ENCODE results near the gene HEPN1.

Gene HEPN1

DNA sequence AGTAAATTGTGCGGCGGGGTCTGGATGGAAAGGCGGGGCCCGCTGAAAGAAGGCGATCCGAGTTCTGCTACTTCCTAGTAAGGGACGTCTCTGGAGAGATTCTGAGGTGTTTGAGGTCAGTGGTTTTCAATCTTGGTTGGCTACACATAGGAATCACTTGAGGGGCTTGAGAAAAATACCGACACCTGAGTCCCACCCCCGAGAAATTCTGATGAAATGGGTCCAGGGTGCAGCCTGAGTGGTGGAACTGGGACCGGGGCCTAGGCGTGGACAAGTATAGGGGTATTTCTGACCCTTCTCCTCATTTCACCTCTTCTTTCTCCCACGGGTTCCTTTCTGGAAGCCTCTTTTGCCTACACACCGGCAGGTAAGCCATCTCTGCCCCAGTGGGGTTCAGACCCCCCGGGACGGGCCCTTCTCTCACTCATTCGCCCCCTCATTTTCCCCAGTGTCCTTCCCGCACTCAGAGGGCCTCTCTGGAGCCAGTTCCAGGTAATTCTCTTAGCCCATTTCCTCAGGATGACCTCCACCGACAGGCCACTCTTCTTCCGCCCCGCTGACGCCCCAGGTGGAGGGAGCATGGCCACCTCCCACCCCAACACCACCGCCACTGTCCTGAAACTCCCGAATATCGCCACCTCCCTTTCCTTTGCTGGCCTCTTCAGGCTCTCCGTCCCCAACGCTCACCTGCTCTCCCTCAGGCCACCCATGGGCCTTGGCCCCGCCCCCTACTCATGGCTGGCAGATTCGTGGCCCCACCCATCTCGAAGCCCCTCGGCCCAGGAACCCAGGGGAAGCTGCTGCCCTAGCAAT lies 42.0 kb upstream of the HEPN1 start:
- no peaks in the 10 kb centered on the region for H3K36me3 ChIP-seq (ENCODE audit: insufficient read depth, low read depth, low read length)
- peak overlapping the region; percentile 42; the same call in 1 of the 2 replicates for H3K9ac ChIP-seq (ENCODE audit: low read depth, low read length)
- H3K4me3 ChIP-seq (ENCODE audit: low read length), result peak overlapping the region; percentile 67
- no peak overlapping the region for H3K27ac ChIP-seq (ENCODE audit: low read length)
- peaks cover 54% of the 10 kb centered on the region for H3K27me3 ChIP-seq (ENCODE audit: insufficient read depth, low read length)
- H3K9me3 ChIP-seq (ENCODE audit: insufficient read depth, low read depth, low read length), result no peaks in the 10 kb centered on the region
- peaks cover 6% of the 10 kb centered on the region; the same call in 1 of the 2 replicates for H3K4me1 ChIP-seq (ENCODE audit: insufficient read depth, low read length)

DNA sequence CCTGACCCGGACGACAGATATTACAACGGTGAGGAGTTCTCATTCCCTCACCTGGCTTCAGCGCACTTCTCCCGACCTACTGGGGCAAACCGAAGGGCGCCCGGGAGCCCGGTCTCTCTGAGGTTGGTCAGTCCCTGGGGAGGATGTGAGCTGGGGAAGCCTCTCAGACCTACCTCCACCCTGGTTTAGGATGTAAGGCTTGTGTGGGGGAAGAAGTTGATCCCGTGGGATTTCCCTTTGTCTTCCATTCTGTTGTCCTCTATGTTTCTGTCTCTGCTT lies 41.5 kb upstream of the HEPN1 start:
- H3K27ac ChIP-seq (ENCODE audit: low read length), result no peak overlapping the region
- H3K4me1 ChIP-seq (ENCODE audit: insufficient read depth, low read length), result peaks cover 6% of the 10 kb centered on the region; the same call in 1 of the 2 replicates
- no peak overlapping the region for H3K9ac ChIP-seq (ENCODE audit: low read depth, low read length)
- peak overlapping the region; percentile 67; the same call in 1 of the 2 replicates for H3K4me3 ChIP-seq (ENCODE audit: low read length)
- no peaks in the 10 kb centered on the region for H3K9me3 ChIP-seq (ENCODE audit: insufficient read depth, low read depth, low read length)
- H3K36me3 ChIP-seq (ENCODE audit: insufficient read depth, low read depth, low read length), result no peaks in the 10 kb centered on the region
- H3K27me3 ChIP-seq (ENCODE audit: insufficient read depth, low read length), result peaks cover 48% of the 10 kb centered on the region

DNA sequence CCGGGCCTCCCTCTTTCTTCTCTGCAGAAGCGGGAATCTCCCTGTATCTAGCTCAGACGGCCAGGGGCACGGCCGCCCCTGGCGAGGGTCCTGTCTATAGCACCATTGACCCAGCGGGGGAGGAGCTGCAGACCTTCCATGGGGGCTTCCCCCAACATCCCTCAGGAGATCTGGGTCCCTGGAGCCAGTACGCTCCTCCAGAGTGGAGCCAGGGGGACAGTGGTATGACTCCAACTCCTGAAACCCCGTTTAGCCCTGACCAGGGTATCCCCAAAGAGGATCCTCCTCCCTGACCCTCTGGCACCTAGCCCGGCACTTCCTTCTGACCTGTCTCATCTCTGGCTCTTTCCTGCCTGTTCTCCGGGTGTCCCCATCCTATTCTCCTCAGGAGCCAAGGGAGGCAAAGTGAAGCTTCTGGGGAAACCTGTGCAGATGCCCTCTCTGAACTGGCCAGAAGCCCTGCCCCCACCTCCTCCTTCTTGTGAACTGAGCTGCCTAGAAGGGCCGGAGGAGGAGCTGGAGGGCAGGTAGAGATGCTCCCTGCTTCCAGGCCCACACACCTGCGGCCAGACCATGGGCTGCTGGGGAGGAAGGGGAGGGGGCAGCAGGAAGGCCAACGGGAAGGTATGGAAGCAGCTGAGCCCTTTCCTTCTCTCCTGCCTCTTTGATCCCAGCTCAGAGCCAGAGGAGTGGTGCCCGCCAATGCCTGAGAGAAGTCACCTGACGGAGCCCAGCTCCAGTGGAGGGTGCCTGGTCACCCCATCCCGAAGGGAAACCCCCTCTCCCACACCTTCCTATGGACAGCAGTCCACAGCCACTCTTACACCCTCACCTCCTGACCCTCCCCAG lies 40.9 kb upstream of the HEPN1 start:
- H3K27me3 ChIP-seq (ENCODE audit: insufficient read depth, low read length), result peaks cover 42% of the 10 kb centered on the region
- no peak overlapping the region for H3K9ac ChIP-seq (ENCODE audit: low read depth, low read length)
- H3K27ac ChIP-seq (ENCODE audit: low read length), result no peak overlapping the region
- H3K9me3 ChIP-seq (ENCODE audit: insufficient read depth, low read depth, low read length), result no peaks in the 10 kb centered on the region
- peaks cover 6% of the 10 kb centered on the region; the same call in 1 of the 2 replicates for H3K4me1 ChIP-seq (ENCODE audit: insufficient read depth, low read length)
- H3K4me3 ChIP-seq (ENCODE audit: low read length), result no peak overlapping the region
- H3K36me3 ChIP-seq (ENCODE audit: insufficient read depth, low read depth, low read length), result no peaks in the 10 kb centered on the region

DNA sequence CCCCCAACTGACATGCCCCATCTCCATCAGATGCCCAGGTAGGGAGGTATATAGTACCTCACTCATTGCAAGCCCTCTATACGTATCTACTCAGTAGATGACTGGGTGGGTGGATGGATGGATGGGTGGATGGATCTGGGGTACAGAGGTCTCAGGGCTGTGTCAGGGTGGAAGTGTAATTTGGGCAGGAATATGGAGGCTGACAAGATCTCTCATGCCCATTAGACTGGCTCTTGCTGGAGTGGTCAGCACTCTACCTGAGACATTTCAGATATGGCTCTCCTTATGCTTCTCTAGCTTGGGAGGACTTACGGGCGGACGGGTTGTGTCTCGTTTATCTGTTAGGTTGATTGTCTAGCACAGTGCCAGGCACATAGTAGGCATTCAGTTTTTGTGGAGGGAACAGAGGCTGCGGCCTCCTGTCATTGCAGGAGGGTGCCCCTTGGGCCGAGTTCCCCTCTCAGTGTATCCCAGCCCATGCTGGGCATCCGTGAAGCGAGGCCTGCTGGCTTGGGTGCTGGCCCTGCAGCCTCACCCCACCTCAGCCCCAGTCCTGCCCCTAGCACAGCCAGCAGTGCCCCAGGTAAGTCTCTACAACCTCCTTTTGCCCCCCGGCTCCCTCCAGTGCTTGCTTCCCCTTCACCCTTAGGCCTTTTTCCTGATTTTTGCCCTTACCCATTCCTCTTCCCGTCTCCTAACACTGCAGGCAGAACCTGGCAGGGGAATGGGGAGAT lies 40.1 kb upstream of the HEPN1 start:
- Histone ChIP-seq H3K4me3 (ENCODE audit: low read length) (no peak overlapping the region), H3K9me3 (ENCODE audit: insufficient read depth, low read depth, low read length) (no peaks in the 10 kb centered on the region), H3K36me3 (ENCODE audit: insufficient read depth, low read depth, low read length) (no peaks in the 10 kb centered on the region), H3K27ac (ENCODE audit: low read length) (no peak overlapping the region), H3K27me3 (ENCODE audit: insufficient read depth, low read length) (peaks cover 35% of the 10 kb centered on the region), H3K9ac (ENCODE audit: low read depth, low read length) (no peak overlapping the region), H3K4me1 (ENCODE audit: insufficient read depth, low read length) (peaks cover 6% of the 10 kb centered on the region; the same call in 1 of the 2 replicates)

DNA sequence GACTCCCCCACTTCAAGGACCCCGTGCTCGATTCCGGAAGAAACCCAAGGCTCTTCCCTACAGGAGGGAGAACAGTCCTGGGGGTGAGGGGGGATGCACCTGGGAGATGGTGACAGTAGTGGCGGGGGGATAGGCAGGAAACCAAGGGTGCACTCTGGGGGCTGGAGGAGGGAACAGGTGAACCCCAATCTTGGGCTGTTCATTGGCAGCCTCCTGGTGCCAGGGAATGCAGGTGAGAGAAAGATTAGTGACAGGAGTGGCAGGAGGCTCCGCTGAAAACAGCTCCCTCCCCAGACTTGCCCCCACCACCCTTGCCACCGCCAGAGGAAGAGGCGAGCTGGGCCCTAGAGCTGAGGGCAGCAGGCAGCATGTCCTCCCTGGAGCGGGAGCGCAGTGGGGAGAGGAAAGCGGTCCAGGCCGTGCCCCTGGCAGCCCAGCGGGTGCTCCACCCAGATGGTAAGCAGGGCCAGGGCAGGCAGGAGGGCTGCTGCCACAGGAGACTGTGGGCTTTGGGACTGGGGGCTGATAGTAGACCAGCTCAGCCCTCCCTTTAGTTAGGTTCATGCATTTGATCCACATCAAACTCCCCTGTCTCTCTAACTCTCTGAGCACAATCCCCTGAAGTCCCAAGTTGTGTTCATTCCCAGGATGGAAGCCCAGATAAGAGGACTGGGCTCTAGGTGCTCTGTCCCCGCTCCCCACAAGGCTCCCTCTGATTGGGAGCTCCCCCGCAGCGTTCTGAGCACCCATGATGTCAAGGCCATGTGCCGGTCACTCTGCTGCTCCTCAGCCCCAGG lies 39.4 kb upstream of the HEPN1 start:
- Histone ChIP-seq H3K27me3 (ENCODE audit: insufficient read depth, low read length) (peaks cover 33% of the 10 kb centered on the region), H3K27ac (ENCODE audit: low read length) (no peak overlapping the region), H3K4me3 (ENCODE audit: low read length) (no peak overlapping the region), H3K9ac (ENCODE audit: low read depth, low read length) (no peak overlapping the region), H3K4me1 (ENCODE audit: insufficient read depth, low read length) (peaks cover 6% of the 10 kb centered on the region; the same call in 1 of the 2 replicates), H3K36me3 (ENCODE audit: insufficient read depth, low read depth, low read length) (no peaks in the 10 kb centered on the region), H3K9me3 (ENCODE audit: insufficient read depth, low read depth, low read length) (no peaks in the 10 kb centered on the region)

DNA sequence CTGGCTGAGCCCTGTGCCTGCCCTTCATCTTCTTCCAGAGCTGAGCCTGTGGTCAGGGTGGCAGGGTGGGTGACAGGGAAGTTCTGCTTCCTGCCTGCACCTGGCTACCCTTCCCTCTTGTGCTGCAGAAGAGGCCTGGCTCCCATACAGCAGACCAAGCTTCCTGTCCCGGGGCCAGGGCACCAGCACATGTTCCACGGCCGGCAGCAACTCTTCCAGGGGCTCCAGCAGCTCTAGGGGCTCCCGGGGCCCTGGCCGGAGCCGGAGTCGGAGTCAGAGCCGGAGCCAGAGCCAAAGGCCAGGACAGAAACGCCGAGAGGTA lies 38.8 kb upstream of the HEPN1 start:
- H3K36me3 ChIP-seq (ENCODE audit: insufficient read depth, low read depth, low read length), result no peaks in the 10 kb centered on the region
- no peak overlapping the region for H3K27ac ChIP-seq (ENCODE audit: low read length)
- H3K9ac ChIP-seq (ENCODE audit: low read depth, low read length), result no peak overlapping the region
- H3K27me3 ChIP-seq (ENCODE audit: insufficient read depth, low read length), result peaks cover 29% of the 10 kb centered on the region
- no peak overlapping the region for H3K4me3 ChIP-seq (ENCODE audit: low read length)
- peaks cover 6% of the 10 kb centered on the region; the same call in 1 of the 2 replicates for H3K4me1 ChIP-seq (ENCODE audit: insufficient read depth, low read length)
- no peaks in the 10 kb centered on the region for H3K9me3 ChIP-seq (ENCODE audit: insufficient read depth, low read depth, low read length)

DNA sequence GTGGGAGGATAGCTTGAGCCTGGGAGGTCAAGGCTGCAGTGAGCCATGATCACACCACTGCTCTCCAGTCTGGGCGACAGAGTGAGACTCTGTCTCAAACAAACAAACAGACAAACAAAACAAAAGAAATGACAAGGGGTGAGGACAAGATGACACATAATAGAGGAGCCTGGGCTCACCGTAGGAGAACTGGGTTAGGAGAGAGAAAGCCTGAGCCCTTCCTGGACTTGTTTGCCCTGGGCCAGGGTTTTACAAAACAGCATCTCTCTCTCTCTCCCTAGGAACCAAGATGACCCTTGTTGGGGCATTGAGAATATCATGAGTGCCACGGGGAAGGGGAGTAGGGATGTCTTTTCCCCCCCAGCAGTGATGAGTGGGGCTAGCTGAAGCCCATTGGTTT lies 38.1 kb upstream of the HEPN1 start:
- no peak overlapping the region for H3K4me3 ChIP-seq (ENCODE audit: low read length)
- H3K27me3 ChIP-seq (ENCODE audit: insufficient read depth, low read length), result peaks cover 22% of the 10 kb centered on the region
- no peak overlapping the region for H3K9ac ChIP-seq (ENCODE audit: low read depth, low read length)
- H3K27ac ChIP-seq (ENCODE audit: low read length), result no peak overlapping the region
- H3K9me3 ChIP-seq (ENCODE audit: insufficient read depth, low read depth, low read length), result no peaks in the 10 kb centered on the region
- no peaks in the 10 kb centered on the region for H3K36me3 ChIP-seq (ENCODE audit: insufficient read depth, low read depth, low read length)
- peaks cover 6% of the 10 kb centered on the region; the same call in 1 of the 2 replicates for H3K4me1 ChIP-seq (ENCODE audit: insufficient read depth, low read length)

DNA sequence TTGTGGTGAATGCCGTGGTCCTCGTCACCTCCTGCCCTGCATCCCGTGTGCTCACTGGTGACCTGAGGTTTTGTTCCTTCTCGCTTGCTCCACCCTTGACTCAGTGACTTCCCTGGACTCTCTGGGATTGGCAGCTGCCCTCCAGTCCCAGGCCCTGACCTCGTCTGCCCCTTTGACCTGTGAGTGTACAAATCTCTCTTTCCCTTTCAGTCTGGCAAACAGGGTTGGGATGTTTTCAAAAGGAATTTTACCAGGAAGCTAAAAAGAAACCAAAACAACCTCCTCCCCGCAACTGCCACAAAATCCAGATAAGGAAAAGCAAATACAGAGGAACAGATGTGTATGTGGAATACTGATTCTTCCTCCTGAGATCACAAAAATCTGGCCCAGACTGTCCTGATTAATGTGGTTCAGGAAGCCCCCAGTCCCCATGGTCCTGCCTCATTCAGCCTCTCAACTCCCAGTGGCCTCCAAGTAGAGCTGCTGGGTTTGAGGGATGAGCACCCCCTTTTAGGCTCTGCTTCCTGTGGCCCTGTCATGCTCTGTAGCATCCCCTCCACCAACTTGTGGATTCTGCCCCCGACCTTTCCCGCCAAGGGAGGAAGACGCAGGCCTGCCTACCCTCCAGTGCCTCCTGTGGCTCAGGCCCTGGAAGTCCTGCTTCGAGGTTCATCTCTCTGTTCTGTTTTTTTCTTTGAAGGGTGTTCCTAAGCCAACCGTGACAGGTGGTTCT lies 36.5 kb upstream of the HEPN1 start:
- peaks cover 16% of the 10 kb centered on the region for H3K27me3 ChIP-seq (ENCODE audit: insufficient read depth, low read length)

DNA sequence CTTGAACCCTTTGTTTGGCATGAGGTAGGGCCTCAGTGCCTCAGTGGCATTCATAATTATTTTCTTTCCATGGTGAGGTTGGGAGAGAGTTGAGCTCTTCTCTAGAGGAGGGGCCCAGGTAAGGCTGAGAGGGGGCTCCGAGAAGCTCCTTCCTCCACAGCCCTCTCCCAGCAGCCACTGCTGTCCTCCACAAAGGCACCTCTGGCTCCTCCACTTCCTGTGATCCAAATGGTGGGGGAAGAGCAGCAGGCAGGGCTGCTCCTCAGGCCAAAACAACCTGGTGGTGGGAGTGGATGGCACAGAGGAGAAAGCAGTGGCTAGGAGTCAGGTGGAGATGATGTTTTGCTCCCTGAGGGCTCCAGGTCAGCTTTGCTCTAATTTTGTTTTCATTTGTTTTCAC lies 34.7 kb upstream of the HEPN1 start:
- Histone ChIP-seq H3K9me3 (ENCODE audit: insufficient read depth, low read depth, low read length) (no peaks in the 10 kb centered on the region), H3K27me3 (ENCODE audit: insufficient read depth, low read length) (peaks cover 27% of the 10 kb centered on the region), H3K9ac (ENCODE audit: low read depth, low read length) (no peak overlapping the region), H3K4me3 (ENCODE audit: low read length) (no peak overlapping the region), H3K4me1 (ENCODE audit: insufficient read depth, low read length) (no peaks in the 10 kb centered on the region), H3K36me3 (ENCODE audit: insufficient read depth, low read depth, low read length) (no peaks in the 10 kb centered on the region), H3K27ac (ENCODE audit: low read length) (no peak overlapping the region)

More for the DNA sequence above, 36.5 kb upstream of the HEPN1 start:
- H3K9ac ChIP-seq (ENCODE audit: low read depth, low read length), result no peak overlapping the region
- no peak overlapping the region for H3K4me3 ChIP-seq (ENCODE audit: low read length)
- H3K4me1 ChIP-seq (ENCODE audit: insufficient read depth, low read length), result no peaks in the 10 kb centered on the region; the same call in 1 of the 2 replicates
- H3K9me3 ChIP-seq (ENCODE audit: insufficient read depth, low read depth, low read length), result no peaks in the 10 kb centered on the region
- H3K36me3 ChIP-seq (ENCODE audit: insufficient read depth, low read depth, low read length), result no peaks in the 10 kb centered on the region
- H3K27ac ChIP-seq (ENCODE audit: low read length), result no peak overlapping the region

DNA sequence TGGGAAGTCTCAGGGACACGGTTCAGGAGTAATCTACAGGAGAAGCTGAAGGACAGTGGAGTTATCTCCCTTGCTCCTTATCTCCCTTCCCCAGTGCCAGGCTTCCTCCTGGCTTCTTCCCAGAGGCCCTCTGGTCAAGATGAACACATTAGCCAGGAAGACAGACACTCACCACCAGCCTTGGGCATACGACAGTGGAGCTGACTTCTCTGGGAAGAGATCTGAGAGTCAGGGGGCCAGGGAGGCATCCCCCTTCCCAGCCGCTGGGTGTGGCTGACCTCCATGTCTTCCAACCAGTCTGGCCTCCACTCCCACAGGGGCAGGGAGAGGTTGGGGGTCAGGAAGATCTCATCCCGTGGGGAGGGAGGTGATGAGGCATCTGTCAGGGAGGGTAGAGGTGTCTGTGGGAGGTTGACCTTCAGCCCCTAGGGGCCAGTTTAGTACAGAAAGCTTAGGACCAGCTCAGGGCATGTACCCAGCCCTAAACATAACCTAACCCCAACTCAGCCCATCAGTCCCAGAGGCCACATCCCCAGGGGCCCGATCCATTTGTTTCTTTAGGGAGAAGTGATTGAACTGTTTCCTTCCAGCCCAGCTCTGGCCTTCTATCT lies 34.1 kb upstream of the HEPN1 start:
- H3K9ac ChIP-seq (ENCODE audit: low read depth, low read length), result no peak overlapping the region
- H3K27ac ChIP-seq (ENCODE audit: low read length), result no peak overlapping the region
- H3K4me1 ChIP-seq (ENCODE audit: insufficient read depth, low read length), result no peaks in the 10 kb centered on the region
- no peaks in the 10 kb centered on the region for H3K36me3 ChIP-seq (ENCODE audit: insufficient read depth, low read depth, low read length)
- H3K4me3 ChIP-seq (ENCODE audit: low read length), result no peak overlapping the region
- peaks cover 33% of the 10 kb centered on the region for H3K27me3 ChIP-seq (ENCODE audit: insufficient read depth, low read length)
- no peaks in the 10 kb centered on the region for H3K9me3 ChIP-seq (ENCODE audit: insufficient read depth, low read depth, low read length)
